Neutrophil (primary cell): ENCODE measurements around the gene PLEKHG2.

ENCODE experiments used
- H3K27ac ChIP-seq: fragments of 200-600 bp; sonication (generic); 2 replicates; pipeline ENCODE4 v1.5.1; 2016; ENCODE audit warnings: mild to moderate bottlenecking, moderate library complexity
- H3K27me3 ChIP-seq: fragments of 200-600 bp; sonication (generic); 2 replicates; pipeline ENCODE4 v1.6.0; 2016; ENCODE audit warnings: mild to moderate bottlenecking
- H3K36me3 ChIP-seq: fragments of 200-600 bp; sonication (generic); 2 replicates; pipeline ENCODE4 v1.5.1; 2017
- H3K4me1 ChIP-seq, 2 experiments: fragments of 200-600 bp in 1 of 2; sonication (generic) in 1 of 2; 1 replicate in 1 of 2; 2 replicates in 1 of 2; pipeline versions ENCODE4 v1.5.1 to v1.6.1; 2013 to 2016; ENCODE audit warnings: low read depth in 1 of 2, low read length in 1 of 2, mild to moderate bottlenecking in 1 of 2, moderate library complexity in 1 of 2; ENCODE audit not compliant: control insufficient read depth in 1 of 2, insufficient read depth in 1 of 2
- H3K4me3 ChIP-seq, 2 experiments: fragments of 200-600 bp in 1 of 2; sonication (generic) in 1 of 2; 1 replicate in 1 of 2; 2 replicates in 1 of 2; pipeline ENCODE4 v1.5.1; 2013 to 2016; ENCODE audit warnings: low read depth in 1 of 2, low read length in 1 of 2, mild to moderate bottlenecking in 1 of 2, moderate library complexity in 1 of 2
- H3K9me3 ChIP-seq: fragments of 200-600 bp; sonication (generic); 2 replicates; pipeline ENCODE4 v1.5.1; 2016
- TF ChIP-seq, protein P1 (sequence below): fragments of 200-600 bp; sonication (generic); IDR thresholded peaks from 2 replicates; pipeline ENCODE4 v1.5.1; 2016; ENCODE audit warnings: antibody characterized with exemption

The PLEKHG2 gene

DNA sequence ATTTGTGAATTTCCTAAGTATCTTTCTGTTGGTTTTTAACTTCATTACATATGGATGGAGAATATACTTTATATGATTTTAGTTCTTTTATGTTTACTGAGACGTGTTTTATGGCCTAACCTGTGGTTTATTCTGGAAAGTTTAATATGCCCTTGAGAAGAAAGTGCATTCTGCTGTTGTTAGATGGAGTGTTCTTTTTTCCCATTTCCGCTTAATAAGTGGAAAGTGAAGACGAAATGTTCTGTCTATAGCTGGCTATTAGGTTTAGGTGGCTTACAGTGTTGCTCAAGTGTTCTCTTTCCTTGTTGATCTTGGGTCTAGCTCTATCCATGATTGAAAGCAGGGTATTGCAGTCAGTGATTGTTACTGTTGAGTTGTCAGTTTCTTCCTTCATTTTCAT, 50.9 kb downstream of the PLEKHG2 start:
- no peak overlapping the region for H3K4me3 ChIP-seq
- H3K36me3 ChIP-seq: peaks cover 86% of the 10 kb centered on the region
- no peaks in the 10 kb centered on the region for H3K27me3 ChIP-seq
- no peaks in the 10 kb centered on the region for H3K9me3 ChIP-seq
- no peaks in the 10 kb centered on the region for H3K4me1 ChIP-seq
- TF ChIP-seq, protein P1, sequence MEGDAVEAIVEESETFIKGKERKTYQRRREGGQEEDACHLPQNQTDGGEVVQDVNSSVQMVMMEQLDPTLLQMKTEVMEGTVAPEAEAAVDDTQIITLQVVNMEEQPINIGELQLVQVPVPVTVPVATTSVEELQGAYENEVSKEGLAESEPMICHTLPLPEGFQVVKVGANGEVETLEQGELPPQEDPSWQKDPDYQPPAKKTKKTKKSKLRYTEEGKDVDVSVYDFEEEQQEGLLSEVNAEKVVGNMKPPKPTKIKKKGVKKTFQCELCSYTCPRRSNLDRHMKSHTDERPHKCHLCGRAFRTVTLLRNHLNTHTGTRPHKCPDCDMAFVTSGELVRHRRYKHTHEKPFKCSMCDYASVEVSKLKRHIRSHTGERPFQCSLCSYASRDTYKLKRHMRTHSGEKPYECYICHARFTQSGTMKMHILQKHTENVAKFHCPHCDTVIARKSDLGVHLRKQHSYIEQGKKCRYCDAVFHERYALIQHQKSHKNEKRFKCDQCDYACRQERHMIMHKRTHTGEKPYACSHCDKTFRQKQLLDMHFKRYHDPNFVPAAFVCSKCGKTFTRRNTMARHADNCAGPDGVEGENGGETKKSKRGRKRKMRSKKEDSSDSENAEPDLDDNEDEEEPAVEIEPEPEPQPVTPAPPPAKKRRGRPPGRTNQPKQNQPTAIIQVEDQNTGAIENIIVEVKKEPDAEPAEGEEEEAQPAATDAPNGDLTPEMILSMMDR: no peak
- no peak overlapping the region for H3K27ac ChIP-seq

DNA sequence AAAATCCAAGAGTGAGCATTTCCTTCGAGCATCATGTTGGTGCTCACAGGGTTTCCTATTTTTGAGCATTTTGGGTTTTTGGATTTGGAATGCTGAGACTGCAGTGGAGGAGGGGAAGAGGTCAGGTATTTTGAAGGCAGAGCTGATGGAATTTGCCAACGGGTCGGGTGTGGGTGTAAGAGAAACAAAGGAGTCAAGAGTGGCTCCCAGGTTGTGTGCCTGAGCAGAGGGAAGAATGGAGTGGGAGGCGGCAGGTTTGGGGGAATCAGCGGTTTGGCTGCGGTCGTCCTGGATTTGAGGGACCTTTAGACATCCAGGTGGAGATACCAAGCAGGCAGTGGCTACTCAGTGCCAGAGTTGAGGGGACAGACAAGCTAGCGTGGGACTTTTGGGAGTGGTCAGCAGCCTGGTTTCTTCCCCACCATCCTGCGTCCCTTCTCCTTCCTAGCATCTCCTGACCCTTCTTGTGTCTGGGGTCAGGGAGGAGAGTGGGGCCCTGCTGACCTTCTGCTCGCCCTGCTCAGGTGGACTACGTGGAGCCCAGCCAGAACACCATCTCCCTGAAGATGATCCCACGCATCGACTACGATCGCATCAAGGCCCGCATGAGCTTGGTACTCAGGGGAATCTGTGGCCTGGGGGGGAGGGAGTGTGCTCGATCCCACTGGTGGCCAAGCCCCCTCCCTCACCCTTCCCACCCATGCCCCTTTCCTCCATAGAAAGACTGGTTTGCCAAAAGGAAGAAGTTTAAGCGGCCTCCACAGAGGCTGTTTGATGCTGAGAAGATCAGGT, 53.7 kb downstream of the PLEKHG2 start:
- Histone ChIP-seq H3K36me3 (peaks cover 86% of the 10 kb centered on the region), H3K27ac (no peak overlapping the region), H3K27me3 (no peaks in the 10 kb centered on the region), H3K9me3 (no peaks in the 10 kb centered on the region), H3K4me1 (no peaks in the 10 kb centered on the region), H3K4me3 (no peak overlapping the region)
- TF ChIP-seq, protein P1: no peak

DNA sequence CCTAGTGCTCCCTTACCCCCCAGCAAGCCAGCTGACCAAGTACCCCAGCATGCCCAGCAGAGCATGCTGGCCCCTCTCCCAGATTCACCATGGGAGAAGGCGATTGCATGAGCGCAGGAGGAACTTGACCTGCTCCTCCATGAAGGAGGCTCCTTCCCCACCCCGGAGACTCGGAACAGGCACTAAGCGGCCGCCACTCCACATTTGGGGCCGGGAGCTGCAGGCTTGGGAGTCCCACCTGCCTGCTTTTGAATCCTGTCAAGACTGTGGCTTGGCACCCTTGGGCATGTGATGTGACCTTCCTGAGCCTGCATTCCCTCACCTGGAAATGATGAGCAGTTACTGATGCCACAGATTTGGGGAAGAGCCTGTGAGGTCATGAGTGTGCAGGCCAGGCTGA, 55.5 kb downstream of the PLEKHG2 start:
- Histone ChIP-seq H3K9me3 (no peaks in the 10 kb centered on the region), H3K36me3 (peaks cover 91% of the 10 kb centered on the region), H3K27me3 (no peaks in the 10 kb centered on the region), H3K4me1 (no peaks in the 10 kb centered on the region), H3K27ac (no peak overlapping the region), H3K4me3 (no peak overlapping the region)
- TF ChIP-seq, protein P1: no peak

GRCh38 chr19:39469036-39469435, 56.6 kb downstream of the PLEKHG2 start:
- Histone ChIP-seq H3K4me1 (no peaks in the 10 kb centered on the region), H3K4me3 (no peak overlapping the region), H3K36me3 (peaks cover 100% of the 10 kb centered on the region), H3K27ac (no peak overlapping the region), H3K27me3 (no peaks in the 10 kb centered on the region), H3K9me3 (no peaks in the 10 kb centered on the region)
- TF ChIP-seq, protein P1: no peak

DNA sequence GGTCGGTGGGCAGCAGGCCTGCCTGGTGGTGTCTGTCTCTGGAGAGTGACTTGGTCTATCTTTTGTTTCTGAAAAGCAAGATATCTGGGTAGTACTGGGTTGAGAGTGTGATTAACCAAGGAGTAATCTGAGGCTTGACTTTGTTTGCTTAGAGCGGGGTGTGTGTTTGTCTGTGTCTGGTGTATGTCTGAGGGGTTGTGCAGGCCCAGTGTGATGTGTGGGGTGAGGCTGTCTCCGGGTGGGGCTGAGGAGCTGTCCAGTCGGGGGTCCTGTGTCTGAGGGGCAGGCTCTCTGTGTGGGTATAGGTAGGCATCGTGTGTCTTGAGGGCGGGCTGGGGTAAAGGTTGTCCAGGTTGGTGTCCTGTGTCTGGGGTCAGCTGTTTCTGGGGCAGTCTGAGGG, 57.1 kb downstream of the PLEKHG2 start:
- H3K27ac ChIP-seq: no peak overlapping the region
- peaks cover 100% of the 10 kb centered on the region for H3K36me3 ChIP-seq
- TF ChIP-seq, protein P1: no peak
- no peaks in the 10 kb centered on the region for H3K4me1 ChIP-seq
- no peaks in the 10 kb centered on the region for H3K27me3 ChIP-seq
- H3K9me3 ChIP-seq: no peaks in the 10 kb centered on the region
- no peak overlapping the region for H3K4me3 ChIP-seq
